GM10266 (cell line): ENCODE results near the gene RNF212.
A peak's percentile ranks its signal among the peaks of the same experiment; 100 is the strongest.
"Not testable (repeated sequence)": the region's sequence is repeated elsewhere in the genome, so short reads cannot be mapped to it uniquely, and the experiment has no call there.

Experiments
- DNase-seq: peaks from one replicate; pipeline ENCODE4 v3.0.0; 2012; ENCODE audit errors: extremely low spot score
- TF ChIP-seq, protein P1 (sequence below): IDR thresholded peaks from 2 replicates; pipeline ENCODE4 v1.5.1; 2012; ENCODE audit warnings: mild to moderate bottlenecking, low read depth; ENCODE audit not compliant: control insufficient read depth, insufficient read depth; ENCODE audit errors: missing control alignments

RNF212 gene

DNA sequence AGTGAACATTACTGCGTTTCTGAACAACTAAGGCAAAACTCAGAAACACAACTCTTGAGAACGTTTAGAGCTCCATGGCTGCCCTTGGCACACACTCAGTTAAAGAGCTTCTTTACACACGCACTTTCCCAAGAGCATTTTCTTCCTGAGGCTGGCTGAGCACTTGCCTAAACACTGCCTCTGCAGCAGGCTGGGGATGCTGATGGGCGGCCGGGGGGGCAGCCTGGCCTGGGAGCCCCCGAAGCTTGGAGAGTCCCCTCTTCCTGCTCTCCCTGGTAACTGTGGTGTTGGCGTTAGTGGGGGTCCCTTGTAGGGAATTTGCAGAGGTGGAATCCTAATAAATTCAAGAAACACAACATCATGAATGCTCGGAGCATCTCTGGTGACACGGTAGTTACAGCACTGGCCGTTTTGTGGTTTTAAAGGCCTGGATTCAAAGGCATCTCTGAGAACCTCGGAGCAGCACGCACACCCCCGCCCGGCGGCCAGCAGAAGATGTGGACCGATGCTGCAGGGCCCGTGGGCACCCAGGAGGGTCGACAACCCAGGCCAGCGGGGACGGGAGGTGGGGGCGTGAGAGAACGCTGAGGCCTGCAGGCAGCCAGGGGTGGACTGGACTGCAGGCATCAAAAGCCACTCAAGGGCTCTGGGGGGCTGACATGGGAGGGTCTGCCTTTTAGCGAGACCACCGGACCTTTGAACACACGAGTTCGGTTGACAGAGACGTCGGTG is 56.5 kb downstream of the RNF212 start:
- TF ChIP-seq, protein P1, sequence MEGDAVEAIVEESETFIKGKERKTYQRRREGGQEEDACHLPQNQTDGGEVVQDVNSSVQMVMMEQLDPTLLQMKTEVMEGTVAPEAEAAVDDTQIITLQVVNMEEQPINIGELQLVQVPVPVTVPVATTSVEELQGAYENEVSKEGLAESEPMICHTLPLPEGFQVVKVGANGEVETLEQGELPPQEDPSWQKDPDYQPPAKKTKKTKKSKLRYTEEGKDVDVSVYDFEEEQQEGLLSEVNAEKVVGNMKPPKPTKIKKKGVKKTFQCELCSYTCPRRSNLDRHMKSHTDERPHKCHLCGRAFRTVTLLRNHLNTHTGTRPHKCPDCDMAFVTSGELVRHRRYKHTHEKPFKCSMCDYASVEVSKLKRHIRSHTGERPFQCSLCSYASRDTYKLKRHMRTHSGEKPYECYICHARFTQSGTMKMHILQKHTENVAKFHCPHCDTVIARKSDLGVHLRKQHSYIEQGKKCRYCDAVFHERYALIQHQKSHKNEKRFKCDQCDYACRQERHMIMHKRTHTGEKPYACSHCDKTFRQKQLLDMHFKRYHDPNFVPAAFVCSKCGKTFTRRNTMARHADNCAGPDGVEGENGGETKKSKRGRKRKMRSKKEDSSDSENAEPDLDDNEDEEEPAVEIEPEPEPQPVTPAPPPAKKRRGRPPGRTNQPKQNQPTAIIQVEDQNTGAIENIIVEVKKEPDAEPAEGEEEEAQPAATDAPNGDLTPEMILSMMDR: no peak
- no peak for DNase-seq

DNA sequence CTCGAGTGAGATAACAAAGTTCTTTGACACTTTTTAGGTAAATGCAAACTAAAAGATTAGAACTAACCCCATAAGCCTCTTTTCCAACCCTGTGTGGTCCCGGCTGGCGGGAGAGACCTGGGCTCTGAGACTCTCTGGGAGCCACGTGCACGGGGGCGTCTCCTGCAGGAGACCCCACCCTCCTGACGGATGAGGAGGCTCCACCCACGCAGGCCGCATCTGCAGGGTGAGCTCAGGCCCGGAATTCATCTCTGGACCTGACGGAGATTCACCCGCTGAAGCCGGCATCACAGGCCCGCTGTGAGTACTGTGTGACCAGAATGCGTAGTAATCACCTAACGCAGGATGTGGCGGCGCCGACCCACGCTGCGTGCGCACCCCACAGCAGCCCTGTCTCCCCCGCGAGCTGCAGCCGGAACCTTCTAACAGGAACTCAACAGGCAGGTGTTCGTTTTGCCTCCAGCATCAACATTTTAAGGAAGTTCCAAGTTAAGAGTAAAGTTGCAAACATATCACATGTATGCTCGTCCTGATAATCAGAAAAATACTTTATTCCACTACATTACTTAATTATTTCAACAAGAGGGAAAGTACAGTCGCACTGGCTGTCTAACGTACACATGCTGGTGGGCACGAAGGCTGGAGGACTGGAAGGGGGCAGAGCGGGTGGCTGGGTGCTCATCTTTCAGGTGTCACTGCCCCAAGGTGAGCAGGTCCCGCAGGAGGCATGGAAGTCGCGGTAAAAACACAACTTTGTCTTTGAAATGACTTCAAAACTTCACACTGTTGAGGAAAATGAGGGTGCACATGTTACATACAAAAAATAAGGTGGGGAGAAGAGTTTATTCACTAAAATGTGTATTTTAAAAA is 57.4 kb downstream of the RNF212 start:
- DNase-seq: peak; percentile 54

DNA sequence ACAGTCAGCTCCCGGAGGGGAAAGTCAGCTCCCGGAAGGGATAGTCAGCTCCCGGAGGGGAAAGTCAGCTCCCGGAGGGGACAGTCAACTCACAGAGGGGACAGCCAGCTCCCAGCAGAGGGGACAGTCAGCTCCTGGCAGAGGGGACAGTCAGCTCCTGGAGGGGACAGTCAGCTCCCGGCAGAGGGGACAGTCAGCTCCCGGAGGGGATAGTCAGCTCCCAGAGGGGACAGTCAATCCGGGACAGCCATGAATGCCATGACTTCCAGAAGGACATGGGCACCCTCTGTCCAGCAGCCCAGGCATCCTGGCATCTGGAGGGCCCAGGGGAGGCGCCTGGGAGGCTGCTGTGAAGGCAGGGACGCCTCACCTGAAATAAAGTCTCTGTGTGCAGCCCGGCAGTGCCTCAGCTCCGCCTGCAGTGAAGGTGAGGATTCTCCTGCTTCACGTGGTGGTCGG is 58.1 kb downstream of the RNF212 start:
- DNase-seq: not testable (repeated sequence)

More for the DNA sequence above, 57.4 kb downstream of the RNF212 start:
- TF ChIP-seq, protein P1: no peak

DNA sequence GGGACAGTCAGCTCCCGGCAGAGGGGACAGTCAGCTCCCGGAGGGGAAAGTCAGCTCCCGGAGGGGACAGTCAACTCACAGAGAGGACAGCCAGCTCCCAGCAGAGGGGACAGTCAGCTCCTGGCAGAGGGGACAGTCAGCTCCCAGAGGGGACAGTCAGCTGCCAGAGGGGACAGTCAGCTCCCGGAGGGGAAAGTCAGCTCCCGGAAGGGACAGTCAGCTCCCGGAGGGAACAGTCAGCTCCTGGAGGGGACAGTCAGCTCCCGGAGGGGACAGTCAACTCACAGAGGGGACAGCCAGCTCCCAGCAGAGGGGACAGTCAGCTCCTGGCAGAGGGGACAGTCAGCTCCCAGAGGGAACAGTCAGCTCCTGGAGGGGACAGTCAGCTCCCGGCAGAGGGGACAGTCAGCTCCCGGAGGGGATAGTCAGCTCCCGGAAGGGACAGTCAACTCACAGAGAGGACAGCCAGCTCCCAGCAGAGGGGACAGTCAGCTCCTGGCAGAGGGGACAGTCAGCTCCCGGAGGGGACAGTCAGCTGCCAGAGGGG is 58.6 kb downstream of the RNF212 start:
- not testable (repeated sequence) for DNase-seq

DNA sequence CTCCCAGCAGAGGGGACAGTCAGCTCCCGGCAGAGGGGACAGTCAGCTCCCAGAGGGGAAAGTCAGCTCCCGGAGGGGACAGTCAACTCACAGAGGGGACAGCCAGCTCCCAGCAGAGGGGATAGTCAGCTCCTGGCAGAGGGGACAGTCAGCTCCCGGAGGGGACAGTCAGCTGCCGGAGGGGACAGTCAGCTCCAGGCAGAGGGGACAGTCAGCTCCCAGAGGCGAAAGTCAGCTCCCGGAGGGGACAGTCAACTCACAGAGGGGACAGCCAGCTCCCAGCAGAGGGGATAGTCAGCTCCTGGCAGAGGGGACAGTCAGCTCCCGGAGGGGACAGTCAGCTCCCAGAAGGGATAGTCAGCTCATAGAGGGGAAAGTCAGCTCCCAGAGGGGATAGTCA is 59.5 kb downstream of the RNF212 start:
- DNase-seq: not testable (repeated sequence)

DNA sequence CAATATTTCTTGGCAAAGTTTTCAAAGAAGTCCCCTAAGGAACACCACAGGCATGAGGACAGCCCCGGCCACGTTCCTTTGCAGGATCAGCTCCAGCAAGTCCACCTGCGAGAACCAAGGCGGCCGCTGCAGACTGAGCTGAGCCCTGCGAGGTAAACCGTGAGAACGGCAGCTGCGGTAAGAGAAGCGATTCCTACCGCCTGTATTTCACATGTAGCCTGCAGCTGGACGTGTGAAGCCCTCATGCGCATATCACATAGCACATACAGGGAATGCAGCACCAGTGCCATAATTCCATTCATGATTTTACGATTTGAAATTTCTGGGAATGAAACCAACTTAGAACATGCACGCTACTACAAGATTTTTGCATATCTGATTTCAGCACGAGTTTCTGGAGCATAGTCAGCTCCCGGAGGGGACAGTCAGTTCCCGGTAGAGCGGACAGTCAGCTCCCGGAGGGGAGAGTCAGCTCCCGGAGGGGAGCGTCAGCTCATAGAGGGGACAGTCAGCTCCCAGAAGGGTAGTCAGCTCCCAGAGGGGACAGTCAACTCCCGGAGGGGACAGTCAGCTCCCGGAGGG is 60.2 kb downstream of the RNF212 start:
- TF ChIP-seq, protein P1: no peak

DNA sequence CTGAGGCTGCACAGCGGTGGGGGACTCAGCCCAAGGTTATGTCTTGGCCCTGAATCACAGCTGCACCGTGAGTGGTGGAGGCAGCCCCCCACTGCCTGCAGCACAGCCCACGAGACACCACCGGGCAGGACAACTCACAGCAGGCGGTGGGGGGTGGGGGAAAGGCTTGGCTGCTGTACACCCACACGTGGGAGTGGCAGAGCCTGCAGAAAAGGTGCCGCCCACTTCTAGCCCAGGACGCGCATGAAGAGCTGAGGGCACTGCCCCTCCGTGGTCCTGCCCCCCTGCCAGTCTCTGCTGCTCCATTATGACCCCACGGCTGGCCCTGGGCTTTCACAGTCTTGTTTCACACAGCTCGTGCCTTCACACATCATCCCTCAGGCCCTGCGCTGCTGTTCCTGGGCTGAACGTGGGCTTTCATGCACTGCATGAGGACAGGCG is 61.1 kb downstream of the RNF212 start:
- no peak for DNase-seq

More for the DNA sequence above, 60.2 kb downstream of the RNF212 start:
- DNase-seq: peak; percentile 12

DNA sequence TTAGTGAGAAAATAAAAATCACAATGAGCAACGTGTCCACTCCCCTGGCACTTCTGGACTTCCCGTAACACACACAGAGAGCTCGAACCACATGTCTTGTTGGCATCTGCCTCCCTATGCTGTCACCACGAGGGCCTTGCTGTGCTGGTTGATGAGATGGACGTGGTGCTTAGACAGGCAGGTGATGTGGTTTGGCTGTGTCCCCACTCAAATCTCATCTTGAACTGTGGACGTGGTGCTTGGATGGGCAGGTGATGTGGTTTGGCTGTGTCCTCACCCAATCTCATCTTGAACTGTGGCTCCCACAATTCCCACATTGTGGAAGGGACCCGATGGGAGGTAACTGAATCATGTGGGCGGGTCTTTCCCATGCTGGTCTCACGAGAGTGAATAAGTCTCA is 61.9 kb downstream of the RNF212 start:
- TF ChIP-seq, protein P1: no peak
- no peak for DNase-seq

More for the DNA sequence above, 61.1 kb downstream of the RNF212 start:
- TF ChIP-seq, protein P1: no peak
